Measurements from ENCODE around the gene EML4.

EML4 gene

GRCh38 chr2:42207826-42208225 lies 38.7 kb downstream of the EML4 start:
- no peak for TF ChIP-seq CTCF (IDR thresholded peaks at IDR 0.05)
- Mint-ChIP-seq H3K9me3 (no peaks in the 10 kb centered on the region), H3K36me3 (ENCODE audit: low read depth) (peaks cover 9% of the 10 kb centered on the region), H3K27me3 (ENCODE audit: low read depth, poor library complexity) (no peaks in the 10 kb centered on the region), H3K4me3 (no peak overlapping the region), H3K4me1 (no peaks in the 10 kb centered on the region), H3K27ac (no peak overlapping the region)
- no peak for DNase-seq

GRCh38 chr2:42210203-42210602 lies 41.0 kb downstream of the EML4 start:
- DNase-seq: no peak
- no peaks in the 10 kb centered on the region for H3K9me3 Mint-ChIP-seq
- peaks cover 9% of the 10 kb centered on the region for H3K36me3 Mint-ChIP-seq (ENCODE audit: low read depth)
- H3K27me3 Mint-ChIP-seq (ENCODE audit: low read depth, poor library complexity): no peaks in the 10 kb centered on the region
- no peak overlapping the region for H3K4me3 Mint-ChIP-seq
- peaks cover 10% of the 10 kb centered on the region for H3K4me1 Mint-ChIP-seq
- no peak for TF ChIP-seq CTCF (IDR thresholded peaks at IDR 0.05)
- H3K27ac Mint-ChIP-seq: no peak overlapping the region

- Mint-ChIP-seq H3K9me3 (no peaks in the 10 kb centered on the region), H3K27me3 (ENCODE audit: low read depth, poor library complexity) (no peaks in the 10 kb centered on the region)
Measured at GRCh38 chr2:42211291-42211690, 42.1 kb downstream of the EML4 start.

GRCh38 chr2:42214669-42215068 lies 45.5 kb downstream of the EML4 start:
- no peak for DNase-seq
- H3K4me3 Mint-ChIP-seq: no peak overlapping the region
- TF ChIP-seq CTCF (IDR thresholded peaks at IDR 0.05): no peak
- peaks cover 30% of the 10 kb centered on the region for H3K36me3 Mint-ChIP-seq (ENCODE audit: low read depth)
- H3K4me1 Mint-ChIP-seq: peaks cover 10% of the 10 kb centered on the region
- no peak overlapping the region for H3K27ac Mint-ChIP-seq
- peaks cover 14% of the 10 kb centered on the region for H3K9me3 Mint-ChIP-seq
- no peaks in the 10 kb centered on the region for H3K27me3 Mint-ChIP-seq (ENCODE audit: low read depth, poor library complexity)

More at GRCh38 chr2:42211291-42211690, 42.1 kb downstream of the EML4 start:
- no peak for TF ChIP-seq CTCF (IDR thresholded peaks at IDR 0.05)
- no peak for DNase-seq
- Mint-ChIP-seq H3K4me3 (no peak overlapping the region), H3K27ac (peak overlapping the region; percentile 2), H3K4me1 (peaks cover 10% of the 10 kb centered on the region), H3K36me3 (ENCODE audit: low read depth) (peaks cover 9% of the 10 kb centered on the region)

- H3K4me1 Mint-ChIP-seq: peaks cover 10% of the 10 kb centered on the region
- DNase-seq: no peak
- H3K27me3 Mint-ChIP-seq (ENCODE audit: low read depth, poor library complexity): no peaks in the 10 kb centered on the region
- H3K4me3 Mint-ChIP-seq: no peak overlapping the region
- H3K9me3 Mint-ChIP-seq: peaks cover 14% of the 10 kb centered on the region
- peaks cover 34% of the 10 kb centered on the region for H3K36me3 Mint-ChIP-seq (ENCODE audit: low read depth)
- TF ChIP-seq CTCF (IDR thresholded peaks at IDR 0.05): no peak
- no peak overlapping the region for H3K27ac Mint-ChIP-seq
Measured at GRCh38 chr2:42216694-42217093, 47.5 kb downstream of the EML4 start.

GRCh38 chr2:42217307-42217706 lies 48.2 kb downstream of the EML4 start:
- Mint-ChIP-seq H3K4me3 (no peak overlapping the region), H3K27me3 (ENCODE audit: low read depth, poor library complexity) (no peaks in the 10 kb centered on the region), H3K27ac (no peak overlapping the region), H3K36me3 (ENCODE audit: low read depth) (peaks cover 39% of the 10 kb centered on the region), H3K9me3 (peaks cover 14% of the 10 kb centered on the region), H3K4me1 (peaks cover 10% of the 10 kb centered on the region)
- DNase-seq: no peak
- TF ChIP-seq CTCF (IDR thresholded peaks at IDR 0.05): no peak
